Stimulated activated CD8-positive, alpha-beta memory T cell treated with anti-CD3 and anti-CD28 coated beads, Interleukin-15, amount 100 ng/mL, for 4 hours (primary cell): Measurements from ENCODE around the gene SDR9C7.
"Not testable (repeated sequence)": the region's sequence is repeated elsewhere in the genome, so short reads cannot be mapped to it uniquely, and the experiment has no call there.

Experiments
- DNase-seq, 2 donors: peaks; one replicate each; pipeline ENCODE4 v3.0.0-alpha.2; 2020; ENCODE audit warnings: low read depth in 2 of 2

The SDR9C7 gene

GRCh38 chr12:56916296-56916995, 17.8 kb downstream of the SDR9C7 start:
- DNase-seq: no peak

GRCh38 chr12:56914724-56915123, 19.5 kb downstream of the SDR9C7 start:
- no peak for DNase-seq

- no peak for DNase-seq
These were observed 20.0 kb downstream of the SDR9C7 start for GRCh38 chr12:56914256-56914655.

DNA sequence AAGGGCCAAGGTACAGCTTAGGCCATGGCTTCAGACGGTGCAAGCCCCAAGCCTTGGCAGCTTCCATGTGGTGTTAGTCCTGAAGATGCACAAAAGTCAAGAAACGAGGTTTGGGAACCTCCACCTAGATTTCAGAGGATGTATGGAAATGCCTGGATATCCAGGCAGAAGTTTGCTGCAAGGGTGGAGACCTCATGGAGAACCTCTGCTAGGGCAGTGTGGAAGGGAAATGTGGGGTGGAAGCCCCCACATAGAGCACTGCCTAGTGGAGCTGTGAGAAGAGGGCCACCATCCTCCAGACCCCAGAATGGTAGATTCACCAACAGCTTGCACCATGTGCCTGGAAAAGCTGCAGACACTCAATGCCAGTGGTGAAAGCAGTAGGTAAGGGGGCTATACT, 24.8 kb downstream of the SDR9C7 start:
- DNase-seq: not testable (repeated sequence)

- no peak for DNase-seq
These were observed 26.1 kb downstream of the SDR9C7 start for GRCh38 chr12:56908136-56908535.

GRCh38 chr12:56905852-56906251, 28.4 kb downstream of the SDR9C7 start:
- no peak for DNase-seq

DNA sequence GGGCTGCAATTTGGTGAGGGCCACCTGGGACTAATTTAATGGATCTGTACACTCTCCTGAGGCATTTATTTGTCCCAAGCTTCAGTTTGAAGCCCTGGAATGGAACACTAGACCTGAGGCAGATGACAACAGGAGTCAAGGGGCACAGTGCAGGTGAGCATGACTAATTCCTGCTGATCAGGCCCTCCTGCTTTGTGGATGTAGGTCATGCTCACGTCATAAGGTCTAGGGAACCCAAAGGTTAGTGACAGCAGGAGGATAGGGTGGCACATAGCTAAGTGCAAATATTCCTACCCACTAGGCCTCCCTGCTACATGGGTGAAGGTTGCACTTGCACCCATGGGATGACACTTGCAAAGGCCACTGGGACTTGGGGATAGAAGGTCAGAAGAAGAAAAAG, 30.8 kb downstream of the SDR9C7 start:
- DNase-seq: no peak

DNA sequence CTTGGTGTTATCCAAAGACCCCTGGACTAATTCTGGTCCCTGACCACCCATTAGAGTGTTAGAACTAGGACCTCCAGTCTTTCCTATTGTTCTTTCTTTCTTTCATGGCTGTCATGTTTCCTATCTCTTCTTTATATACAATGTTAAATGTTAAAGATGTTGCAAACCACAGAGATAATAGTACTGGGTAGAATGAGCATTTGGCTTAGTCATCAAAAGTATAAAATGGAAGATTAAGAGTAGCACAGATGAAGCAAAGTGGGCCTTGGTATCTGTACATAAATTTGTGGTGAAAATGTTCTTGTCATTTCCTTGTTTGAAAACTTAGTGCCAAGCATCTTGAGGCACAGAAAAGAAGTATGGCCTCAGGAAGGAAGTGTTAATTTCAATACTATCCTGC, 32.9 kb downstream of the SDR9C7 start:
- not testable (repeated sequence) for DNase-seq

DNA sequence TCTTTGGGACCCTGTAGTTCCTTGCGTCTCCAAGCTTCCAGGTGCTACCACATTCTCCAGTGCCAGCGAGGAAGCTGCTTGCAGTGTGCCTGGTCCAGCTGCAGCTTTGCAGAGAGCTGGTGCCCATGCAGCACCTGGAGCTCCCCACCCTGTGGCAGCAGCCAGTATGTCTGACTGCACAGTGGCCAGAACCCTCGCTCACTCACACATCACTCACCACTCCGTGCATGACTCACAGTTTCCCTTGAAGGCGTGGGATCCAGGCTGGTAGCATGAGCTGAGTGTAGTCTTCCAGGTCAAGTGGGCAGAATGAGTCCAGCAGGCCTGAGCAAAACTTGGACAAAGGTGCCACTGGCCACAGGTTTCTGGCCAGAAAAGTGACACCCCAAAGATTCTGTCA, 33.6 kb downstream of the SDR9C7 start:
- no peak for DNase-seq

DNA sequence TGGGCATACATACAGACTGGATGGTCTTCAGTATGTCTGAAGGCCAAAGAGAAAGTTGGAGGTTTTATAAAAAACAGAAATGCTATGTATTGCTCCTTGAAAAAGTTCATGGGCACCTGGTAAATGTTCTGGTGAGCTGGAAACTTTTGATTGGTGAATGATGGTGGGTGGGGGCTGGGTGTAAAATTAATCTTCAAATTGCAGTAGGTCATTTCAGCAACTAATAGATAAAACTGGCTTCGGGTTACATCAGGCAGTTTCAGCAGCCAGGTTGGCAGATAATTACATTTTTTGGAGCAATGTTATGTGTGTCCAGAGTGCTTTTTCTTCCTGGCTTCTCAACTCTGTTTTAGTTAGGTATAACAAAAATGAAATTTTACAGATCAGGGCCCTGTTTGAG, 35.3 kb downstream of the SDR9C7 start:
- no peak for DNase-seq

- no peak for DNase-seq
These were observed 36.3 kb downstream of the SDR9C7 start for GRCh38 chr12:56897844-56898361.

GRCh38 chr12:56896082-56896481, 38.1 kb downstream of the SDR9C7 start:
- DNase-seq: no peak

GRCh38 chr12:56894698-56895368, 39.4 kb downstream of the SDR9C7 start:
- no peak for DNase-seq

GRCh38 chr12:56891885-56892284, 42.3 kb downstream of the SDR9C7 start:
- not testable (repeated sequence) for DNase-seq

GRCh38 chr12:56886319-56886718, 47.9 kb downstream of the SDR9C7 start:
- DNase-seq: no peak

DNA sequence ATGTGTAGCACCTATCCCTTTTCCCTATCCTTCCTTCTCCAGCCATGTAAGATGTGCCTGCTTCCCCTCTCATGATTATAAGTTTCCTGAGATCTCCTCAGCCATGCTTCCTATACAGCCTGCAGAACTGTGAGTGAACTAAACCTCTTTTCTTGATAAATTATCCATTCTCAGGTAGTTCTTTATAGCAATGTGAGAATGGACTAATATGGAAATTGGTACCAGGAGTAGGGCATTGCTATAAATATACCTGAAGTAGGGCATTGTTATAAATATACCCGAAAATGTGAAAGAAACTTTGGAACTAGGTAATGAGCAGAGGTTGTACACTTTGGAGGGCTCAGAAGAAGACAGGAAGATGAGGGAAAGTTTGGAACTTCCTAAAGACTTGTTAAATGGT, 48.9 kb downstream of the SDR9C7 start:
- no peak for DNase-seq

GRCh38 chr12:56884421-56884820, 49.8 kb downstream of the SDR9C7 start:
- DNase-seq: no peak

DNA sequence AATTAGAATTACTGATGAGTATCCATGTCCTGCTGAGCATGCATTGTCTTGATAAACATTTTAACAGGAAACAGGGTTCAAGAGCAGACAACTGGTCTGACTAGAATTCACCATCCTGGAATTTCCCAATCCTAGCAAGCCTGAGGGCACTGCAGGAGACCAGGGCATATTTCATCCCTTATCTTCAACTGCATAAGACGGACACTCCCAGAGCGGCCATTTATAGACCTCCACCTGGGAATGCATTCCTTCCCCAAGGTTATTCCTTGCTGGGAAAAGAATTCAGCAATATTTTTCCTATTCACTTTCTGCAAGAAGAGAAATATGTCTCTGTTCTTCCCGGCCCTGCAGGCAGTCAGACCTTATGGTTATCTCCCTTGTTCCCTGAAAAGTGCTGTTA, 51.8 kb downstream of the SDR9C7 start:
- not testable (repeated sequence) for DNase-seq

GRCh38 chr12:56880125-56880992, 53.8 kb downstream of the SDR9C7 start:
- DNase-seq: no peak

DNA sequence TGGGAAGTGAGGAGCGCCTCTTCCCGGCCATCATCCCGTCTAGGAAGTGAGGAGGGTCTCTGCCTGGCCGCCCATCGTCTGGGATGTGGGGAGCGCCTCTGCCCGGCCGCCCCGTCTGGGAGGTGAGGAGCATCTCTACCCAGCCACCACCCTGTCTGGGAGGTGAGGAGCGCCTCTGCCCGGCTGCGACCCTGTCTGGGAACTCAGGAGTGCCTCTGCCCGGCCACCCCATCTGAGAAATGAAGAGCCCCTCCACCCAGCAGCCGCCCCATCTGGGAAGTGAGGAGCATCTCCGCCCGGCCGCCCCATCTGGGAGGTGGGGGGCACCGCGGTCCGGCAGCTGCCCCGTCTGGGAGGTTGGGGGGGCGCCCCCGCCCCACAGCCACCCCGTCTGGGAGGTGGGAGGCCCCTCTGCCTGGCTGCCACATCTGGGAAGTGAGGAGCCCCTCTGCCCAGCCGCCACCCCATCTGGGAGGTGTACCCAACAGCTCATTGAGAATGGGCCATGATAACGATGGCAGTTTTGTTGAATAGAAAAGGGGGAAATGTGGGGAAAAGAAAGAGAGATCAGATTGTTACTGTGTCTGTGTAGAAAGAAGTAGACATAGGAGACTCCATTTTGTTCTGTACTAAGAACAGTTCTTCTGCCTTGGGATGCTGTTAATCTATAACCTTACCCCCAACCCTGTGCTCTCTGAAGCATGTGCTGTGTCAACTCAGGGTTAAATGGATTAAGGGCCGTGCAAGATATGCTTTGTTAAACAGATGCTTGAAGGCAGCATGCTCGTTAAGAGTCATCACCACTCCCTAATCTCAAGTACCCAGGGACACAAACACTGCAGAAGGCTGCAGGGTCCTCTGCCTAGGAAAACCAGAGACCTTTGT, 54.7 kb downstream of the SDR9C7 start:
- not testable (repeated sequence) for DNase-seq

DNA sequence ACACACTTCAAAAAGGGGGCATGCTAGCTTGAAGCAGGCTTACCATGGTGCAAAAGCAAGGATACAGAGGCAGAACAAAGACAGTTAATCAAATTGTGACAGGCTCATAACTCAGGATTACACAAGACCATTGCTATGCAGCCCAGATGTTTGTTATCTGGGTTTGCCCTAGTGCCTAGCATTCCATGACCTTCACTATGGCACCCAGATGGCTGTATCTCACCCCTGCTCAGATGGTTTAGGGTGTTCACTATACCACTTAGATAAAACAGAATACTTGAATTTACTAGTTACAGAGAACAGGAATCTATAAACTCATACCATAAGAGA, 56.2 kb downstream of the SDR9C7 start:
- DNase-seq: no peak
